BE2C (cell line): ENCODE data around the gene MARF1.
"Not testable (repeated sequence)": the region's sequence is repeated elsewhere in the genome, so short reads cannot be mapped to it uniquely, and the experiment has no call there.

Source experiments
- DNase-seq: peaks from one replicate; pipeline ENCODE4 v3.0.0-alpha.2; 2020
- H3K27me3 ChIP-seq: fragments of 250-450 bp; sonication (Bioruptor Pico); 2 replicates; pipeline ENCODE4 v1.5.1; 2020; ENCODE audit warnings: mild to moderate bottlenecking
- H3K36me3 ChIP-seq: fragments of 250-450 bp; sonication (Bioruptor Pico); 2 replicates; pipeline ENCODE4 v1.5.1; 2020; ENCODE audit warnings: mild to moderate bottlenecking
- H3K4me1 ChIP-seq: fragments of 250-450 bp; sonication (Bioruptor Pico); 2 replicates; pipeline ENCODE4 v1.5.1; 2020
- H3K4me3 ChIP-seq: 2 replicates; pipeline ENCODE4 v1.5.1; 2011; ENCODE audit warnings: low read depth, low read length
- H3K9me3 ChIP-seq: fragments of 250-450 bp; sonication (Bioruptor Pico); 2 replicates; pipeline ENCODE4 v1.5.1; 2020
- CTCF ChIP-seq: IDR thresholded peaks from 2 replicates; pipeline ENCODE4 v1.5.1; 2012; ENCODE audit warnings: mild to moderate bottlenecking, low read depth, low read length

The MARF1 gene

GRCh38 chr16:15547768-15548096 lies 95.2 kb downstream of the MARF1 start:
- H3K4me1 ChIP-seq: no peaks in the 10 kb centered on the region
- H3K9me3 ChIP-seq: no peaks in the 10 kb centered on the region
- no peaks in the 10 kb centered on the region for H3K36me3 ChIP-seq
- TF ChIP-seq CTCF: no peak
- H3K4me3 ChIP-seq: no peak overlapping the region
- DNase-seq: no peak
- no peaks in the 10 kb centered on the region for H3K27me3 ChIP-seq

GRCh38 chr16:15547072-15547767 lies 95.7 kb downstream of the MARF1 start:
- H3K36me3 ChIP-seq, H3K4me1 ChIP-seq, H3K27me3 ChIP-seq, H3K9me3 ChIP-seq, DNase-seq, H3K4me3 ChIP-seq: not testable (repeated sequence)

- Histone ChIP-seq H3K36me3 (no peaks in the 10 kb centered on the region), H3K4me3 (no peak overlapping the region), H3K9me3 (no peaks in the 10 kb centered on the region), H3K4me1 (no peaks in the 10 kb centered on the region), H3K27me3 (no peaks in the 10 kb centered on the region)
- no peak for TF ChIP-seq CTCF
- DNase-seq: no peak
Measured at GRCh38 chr16:15545544-15545943, 97.4 kb downstream of the MARF1 start.

- no peak for TF ChIP-seq CTCF
- no peaks in the 10 kb centered on the region for H3K36me3 ChIP-seq
- H3K4me1 ChIP-seq: no peaks in the 10 kb centered on the region
- no peak for DNase-seq
- H3K9me3 ChIP-seq: no peaks in the 10 kb centered on the region
- no peak overlapping the region for H3K4me3 ChIP-seq
- no peaks in the 10 kb centered on the region for H3K27me3 ChIP-seq
Measured at GRCh38 chr16:15544405-15544804, 98.5 kb downstream of the MARF1 start.
